NB4 (cell line): ENCODE measurements around the gene MTREX.

ENCODE experiments used
- POLR2A ChIP-seq: IDR thresholded peaks from 2 replicates; pipeline ENCODE4 v1.6.1; 2011; ENCODE audit warnings: mild to moderate bottlenecking; ENCODE audit not compliant: insufficient read length; ENCODE audit errors: extremely low read depth
- TF ChIP-seq, protein P1 (sequence below): IDR thresholded peaks from one replicate; pipeline ENCODE4 v1.5.1; 2012; ENCODE audit warnings: low read depth, low read length
- TF ChIP-seq, protein P2 (sequence below): IDR thresholded peaks from 2 replicates; pipeline ENCODE4 v1.6.1; 2011; ENCODE audit warnings: low read depth, low read length

DNA sequence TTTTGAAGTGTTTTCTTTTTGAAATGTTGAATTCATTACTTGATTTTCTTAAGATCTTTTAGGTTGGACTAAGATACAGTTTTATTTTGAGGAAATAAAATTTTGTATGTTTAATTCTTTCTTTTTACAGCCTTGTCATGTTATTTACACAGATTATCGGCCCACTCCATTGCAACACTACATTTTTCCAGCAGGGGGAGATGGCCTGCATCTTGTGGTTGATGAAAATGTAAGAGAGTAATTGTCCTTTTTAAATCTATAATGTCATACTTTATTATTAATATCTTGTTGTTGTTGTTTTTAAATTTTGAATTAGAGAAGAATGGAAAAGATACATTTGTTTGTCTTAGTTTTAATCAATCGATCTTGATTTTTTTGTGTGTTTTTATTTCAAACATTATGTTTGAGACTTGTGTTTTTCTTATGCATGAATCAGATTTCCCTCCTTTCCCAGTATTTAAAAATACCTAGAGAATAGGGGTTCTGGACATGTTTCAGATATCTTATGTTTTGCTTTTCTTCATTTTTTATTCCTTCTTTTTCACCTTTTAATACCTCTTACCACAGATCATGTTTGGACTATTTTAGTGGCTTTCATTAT is 36.7 kb downstream of the MTREX start:
- TF ChIP-seq, protein P1, sequence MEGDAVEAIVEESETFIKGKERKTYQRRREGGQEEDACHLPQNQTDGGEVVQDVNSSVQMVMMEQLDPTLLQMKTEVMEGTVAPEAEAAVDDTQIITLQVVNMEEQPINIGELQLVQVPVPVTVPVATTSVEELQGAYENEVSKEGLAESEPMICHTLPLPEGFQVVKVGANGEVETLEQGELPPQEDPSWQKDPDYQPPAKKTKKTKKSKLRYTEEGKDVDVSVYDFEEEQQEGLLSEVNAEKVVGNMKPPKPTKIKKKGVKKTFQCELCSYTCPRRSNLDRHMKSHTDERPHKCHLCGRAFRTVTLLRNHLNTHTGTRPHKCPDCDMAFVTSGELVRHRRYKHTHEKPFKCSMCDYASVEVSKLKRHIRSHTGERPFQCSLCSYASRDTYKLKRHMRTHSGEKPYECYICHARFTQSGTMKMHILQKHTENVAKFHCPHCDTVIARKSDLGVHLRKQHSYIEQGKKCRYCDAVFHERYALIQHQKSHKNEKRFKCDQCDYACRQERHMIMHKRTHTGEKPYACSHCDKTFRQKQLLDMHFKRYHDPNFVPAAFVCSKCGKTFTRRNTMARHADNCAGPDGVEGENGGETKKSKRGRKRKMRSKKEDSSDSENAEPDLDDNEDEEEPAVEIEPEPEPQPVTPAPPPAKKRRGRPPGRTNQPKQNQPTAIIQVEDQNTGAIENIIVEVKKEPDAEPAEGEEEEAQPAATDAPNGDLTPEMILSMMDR = peak; percentile 63
- no peak for TF ChIP-seq POLR2A
- TF ChIP-seq, protein P2, sequence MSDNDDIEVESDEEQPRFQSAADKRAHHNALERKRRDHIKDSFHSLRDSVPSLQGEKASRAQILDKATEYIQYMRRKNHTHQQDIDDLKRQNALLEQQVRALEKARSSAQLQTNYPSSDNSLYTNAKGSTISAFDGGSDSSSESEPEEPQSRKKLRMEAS = no peak
